Kidney tubule cell (primary cell): ENCODE results near the gene IMMP2L.
A peak's percentile ranks its signal among the peaks of the same experiment; 100 is the strongest.
"Not testable (repeated sequence)": the region's sequence is repeated elsewhere in the genome, so short reads cannot be mapped to it uniquely, and the experiment has no call there.

Experiments
- DNase-seq: peaks from one replicate; pipeline ENCODE4 v3.0.0-alpha.2; 2018; ENCODE audit warnings: low spot score

The IMMP2L gene

GRCh38 chr7:111509288-111509687 lies 53.0 kb downstream of the IMMP2L start:
- no peak for DNase-seq

DNA sequence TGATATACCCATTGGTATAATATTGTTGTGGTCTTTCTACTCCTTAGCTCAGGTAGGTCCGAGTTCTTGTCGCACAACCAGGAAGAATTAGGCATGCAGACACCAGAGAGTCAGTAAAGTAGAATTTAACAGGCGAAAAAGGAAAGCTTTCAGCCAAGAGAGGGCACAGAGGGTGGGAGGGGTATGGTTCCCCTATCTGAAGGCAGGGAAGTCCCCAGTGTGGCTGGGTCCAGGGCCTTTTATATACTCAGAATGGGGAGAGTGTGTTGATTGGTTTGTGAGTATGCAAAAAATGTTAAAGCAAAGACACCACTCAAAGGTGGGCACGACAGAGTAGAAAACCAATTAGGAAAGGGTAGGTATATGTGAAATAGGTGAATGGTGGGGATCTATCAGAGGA lies 53.9 kb downstream of the IMMP2L start:
- no peak for DNase-seq

GRCh38 chr7:111505422-111505821 lies 56.9 kb downstream of the IMMP2L start:
- not testable (repeated sequence) for DNase-seq

DNA sequence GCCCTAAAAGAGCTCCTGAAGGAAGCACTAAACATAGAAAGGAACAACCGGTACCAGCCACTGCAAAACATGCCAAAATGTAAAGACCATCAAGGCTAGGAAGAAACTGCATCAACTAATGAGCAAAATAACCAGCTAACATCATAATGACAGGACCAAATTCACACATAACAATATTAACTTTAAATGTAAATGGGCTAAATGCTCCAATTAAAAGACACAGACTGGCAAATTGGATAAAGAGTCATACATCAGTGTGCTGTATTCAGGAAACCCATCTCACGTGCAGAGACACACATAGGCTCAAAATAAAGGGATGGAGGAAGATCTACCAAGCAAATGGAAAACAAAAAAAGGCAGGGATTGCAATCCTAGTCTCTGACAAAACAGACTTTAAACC lies 60.5 kb downstream of the IMMP2L start:
- not testable (repeated sequence) for DNase-seq

DNA sequence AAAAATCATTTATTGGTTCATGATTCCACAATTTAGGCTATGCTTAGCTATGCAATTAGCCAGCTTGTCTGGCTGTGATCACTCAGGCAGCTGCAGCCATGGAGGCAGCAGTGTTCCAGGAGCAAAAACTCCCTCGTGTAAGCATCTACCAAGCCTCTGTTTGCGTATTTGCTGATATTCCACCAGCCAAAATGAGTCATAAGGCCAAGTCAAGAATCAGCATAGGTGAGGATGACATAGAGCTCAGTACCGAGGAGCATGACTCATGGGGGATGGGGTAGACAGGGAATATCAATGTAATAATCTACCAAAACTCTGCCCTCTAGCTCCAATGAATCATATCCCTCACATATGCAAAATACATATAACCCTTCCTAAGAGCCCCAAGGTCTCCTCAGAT lies 63.3 kb downstream of the IMMP2L start:
- peak; percentile 98 for DNase-seq

GRCh38 chr7:111498391-111499007 lies 63.8 kb downstream of the IMMP2L start:
- DNase-seq, result no peak

DNA sequence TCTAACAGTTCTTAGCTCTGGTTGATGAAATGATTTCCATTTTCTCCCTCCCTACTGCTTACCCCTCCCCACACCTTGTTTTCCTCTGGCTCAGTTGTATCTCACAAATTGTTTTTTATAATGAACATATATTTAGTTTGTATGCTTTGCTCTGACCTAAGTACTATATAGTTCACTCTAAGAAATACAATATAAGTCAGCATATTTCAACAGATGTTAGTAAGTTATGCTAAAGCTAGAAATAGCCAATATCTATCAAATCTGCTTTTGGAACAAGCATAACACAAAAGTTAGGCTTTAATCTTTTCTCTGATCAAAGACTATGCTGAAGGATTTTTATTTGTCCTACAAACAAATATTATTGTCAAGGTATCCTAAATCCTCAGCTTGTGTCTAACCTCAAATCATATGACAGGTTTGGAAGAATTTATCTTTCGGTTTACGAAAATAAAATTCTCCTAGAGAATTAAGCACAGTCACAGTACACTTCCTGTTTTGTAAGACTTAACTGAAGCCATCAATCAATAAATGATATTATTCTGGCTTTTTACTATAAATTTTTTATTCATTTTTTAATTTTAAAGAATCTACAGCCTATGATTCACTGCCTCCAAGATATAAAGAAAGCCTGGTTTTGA lies 67.0 kb downstream of the IMMP2L start:
- no peak for DNase-seq

DNA sequence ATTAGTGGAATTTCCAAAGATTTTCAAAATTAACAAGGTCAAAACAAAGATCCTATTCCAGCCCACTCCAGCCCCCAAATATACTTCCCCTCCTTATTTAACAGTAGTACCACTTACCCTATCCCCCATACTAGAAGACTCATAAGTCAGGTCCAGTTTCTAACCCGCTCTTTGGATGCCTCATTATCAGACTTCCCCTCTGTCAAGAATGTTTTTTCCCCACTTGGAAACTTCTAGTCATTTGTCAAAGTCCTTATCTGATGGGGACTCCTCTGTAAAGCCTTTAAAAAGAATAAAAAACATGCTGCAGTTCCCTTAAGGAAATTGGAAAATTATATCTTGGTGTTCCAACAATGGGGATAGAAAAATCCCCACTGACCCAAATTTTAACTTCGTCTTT lies 70.1 kb downstream of the IMMP2L start:
- DNase-seq, result no peak

- DNase-seq, result peak; percentile 69
Measured at GRCh38 chr7:111486472-111487142, 75.7 kb downstream of the IMMP2L start.

GRCh38 chr7:111485701-111486380 lies 76.5 kb downstream of the IMMP2L start:
- DNase-seq, result peak; percentile 39

DNA sequence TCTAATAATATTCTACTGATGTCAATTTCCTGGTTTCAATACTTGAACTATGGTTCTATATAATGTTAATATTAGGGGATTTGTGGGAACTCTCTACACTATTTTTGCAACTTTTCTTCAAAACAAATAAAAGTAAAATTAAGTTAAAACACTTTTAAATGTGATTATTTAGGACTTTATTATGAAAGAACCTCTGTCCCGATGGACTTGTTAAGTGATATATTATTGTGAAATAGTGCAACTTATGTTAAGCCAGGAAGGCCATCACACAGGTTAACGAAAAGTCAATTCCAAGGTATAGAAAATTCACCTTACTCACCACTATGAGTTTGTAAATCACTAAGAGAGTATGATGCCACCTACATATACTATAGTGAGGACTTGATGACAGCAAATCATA lies 79.2 kb downstream of the IMMP2L start:
- DNase-seq, result no peak

DNA sequence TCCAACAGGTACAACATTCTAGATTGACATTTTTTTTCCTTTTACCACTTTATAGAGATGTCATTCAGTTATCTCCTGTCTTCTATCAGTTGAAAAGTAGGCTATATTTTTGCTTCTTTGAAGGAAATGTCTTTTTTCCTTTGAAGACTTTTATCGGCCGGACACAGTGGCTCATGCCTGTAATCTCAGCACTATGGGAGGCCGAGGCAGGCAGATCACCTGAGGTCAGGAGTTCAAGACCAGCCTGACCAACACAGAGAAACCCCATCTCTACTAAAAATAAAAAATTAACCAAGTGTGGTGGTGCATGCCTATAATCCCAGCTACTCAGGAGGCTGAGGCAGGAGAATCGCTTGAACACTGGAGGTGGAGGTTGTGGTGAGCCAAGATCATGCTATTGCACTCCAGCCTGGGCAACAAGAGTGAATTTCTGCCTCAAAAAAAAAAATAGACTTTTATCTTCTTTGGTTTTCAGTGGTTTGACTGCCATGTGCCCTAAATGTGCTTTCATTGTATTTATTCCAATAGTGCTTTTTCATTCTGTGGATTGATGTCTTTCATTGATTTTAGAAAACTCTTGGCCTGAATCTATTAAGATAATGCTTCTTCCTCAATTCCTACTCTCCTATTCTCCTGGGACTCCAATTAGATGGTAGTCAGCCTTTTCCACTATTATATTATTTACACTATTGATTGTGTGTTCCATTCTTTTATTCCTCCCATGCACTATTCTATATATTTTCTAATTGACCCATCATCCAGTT lies 84.6 kb downstream of the IMMP2L start:
- no peak for DNase-seq

GRCh38 chr7:111476586-111477293 lies 85.6 kb downstream of the IMMP2L start:
- no peak for DNase-seq

GRCh38 chr7:111475959-111476358 lies 86.3 kb downstream of the IMMP2L start:
- no peak for DNase-seq

GRCh38 chr7:111475419-111475748 lies 86.9 kb downstream of the IMMP2L start:
- DNase-seq, result no peak

- DNase-seq, result no peak
Measured at GRCh38 chr7:111474723-111475418, 87.4 kb downstream of the IMMP2L start.

DNA sequence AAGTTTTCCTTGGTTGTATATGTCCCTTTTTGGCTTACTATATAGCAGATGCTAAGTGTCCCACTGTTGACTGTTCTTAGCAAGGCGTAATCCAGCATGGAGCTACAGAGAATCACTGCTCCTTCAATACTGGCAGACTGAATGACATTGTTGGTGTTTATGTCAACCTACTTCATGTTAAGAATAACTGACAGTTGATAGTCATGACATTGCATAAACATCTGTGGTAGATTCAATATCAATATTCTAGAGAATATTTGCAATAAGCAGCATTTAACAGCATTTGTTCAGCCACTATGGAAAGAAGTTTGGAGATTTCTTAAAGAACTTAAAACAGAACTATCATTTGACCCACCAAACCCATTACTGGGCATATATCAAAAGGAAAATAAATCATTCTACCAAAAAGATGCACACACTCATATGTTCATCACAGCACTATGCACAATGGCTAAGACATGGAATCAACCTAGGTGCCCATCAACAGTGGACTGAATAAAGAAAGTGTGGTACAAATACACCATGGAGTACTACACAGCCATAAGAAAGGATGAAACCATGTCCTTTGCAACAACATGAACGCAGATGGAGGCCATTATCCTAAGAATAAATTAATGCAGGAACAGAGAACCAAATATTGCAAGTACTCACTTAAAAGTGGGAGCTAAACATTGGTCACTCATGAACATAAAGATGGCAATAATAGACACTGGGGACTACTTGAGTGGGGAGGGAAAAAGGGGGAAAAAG lies 88.7 kb downstream of the IMMP2L start:
- no peak for DNase-seq

DNA sequence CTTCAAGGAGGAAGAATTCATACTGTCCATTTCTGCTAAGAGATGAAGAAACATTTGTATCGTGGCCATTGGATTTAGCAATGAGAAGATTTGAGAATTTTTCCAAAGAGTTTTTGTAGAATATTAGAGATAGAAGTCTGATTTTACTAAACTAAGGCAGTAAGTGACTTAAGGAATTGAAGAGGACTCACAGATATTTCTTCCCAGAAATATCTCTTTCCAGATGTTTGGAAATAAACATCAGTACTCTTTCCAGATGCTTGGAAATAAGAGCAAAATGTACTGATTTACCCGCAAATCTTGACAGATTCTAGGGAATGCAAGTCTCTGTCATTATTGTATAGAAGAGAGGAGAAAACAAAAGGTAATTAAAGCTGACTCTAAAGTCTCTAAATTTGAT lies 91.3 kb downstream of the IMMP2L start:
- DNase-seq, result no peak

DNA sequence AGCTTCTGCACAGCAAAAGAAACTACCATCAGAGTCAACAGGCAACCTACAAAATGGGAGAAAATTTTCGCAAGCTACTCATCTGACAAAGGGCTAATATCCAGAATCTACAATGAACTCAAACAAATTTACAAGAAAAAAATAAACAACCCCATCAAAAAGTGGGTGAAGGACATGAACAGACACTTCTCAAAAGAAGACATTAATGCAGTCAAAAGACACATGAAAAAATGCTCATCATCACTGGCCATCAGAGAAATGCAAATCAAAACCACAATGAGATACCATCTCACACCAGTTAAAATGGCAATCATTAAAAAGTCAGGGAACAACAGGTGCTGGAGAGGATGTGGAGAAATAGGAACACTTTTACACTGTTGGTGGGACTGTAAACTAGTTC lies 92.4 kb downstream of the IMMP2L start:
- DNase-seq, result not testable (repeated sequence)

GRCh38 chr7:111465774-111466173 lies 96.5 kb downstream of the IMMP2L start:
- not testable (repeated sequence) for DNase-seq
